ENCODE data around the gene DNAJB9.

The DNAJB9 gene

GRCh38 chr7:108598914-108599580 is 29.4 kb downstream of the DNAJB9 start:
- TF ChIP-seq EZH2phosphoT487 (conservative IDR thresholded peaks at IDR 0.05; ENCODE audit: low read length) = no peak
- TF ChIP-seq, protein P1, sequence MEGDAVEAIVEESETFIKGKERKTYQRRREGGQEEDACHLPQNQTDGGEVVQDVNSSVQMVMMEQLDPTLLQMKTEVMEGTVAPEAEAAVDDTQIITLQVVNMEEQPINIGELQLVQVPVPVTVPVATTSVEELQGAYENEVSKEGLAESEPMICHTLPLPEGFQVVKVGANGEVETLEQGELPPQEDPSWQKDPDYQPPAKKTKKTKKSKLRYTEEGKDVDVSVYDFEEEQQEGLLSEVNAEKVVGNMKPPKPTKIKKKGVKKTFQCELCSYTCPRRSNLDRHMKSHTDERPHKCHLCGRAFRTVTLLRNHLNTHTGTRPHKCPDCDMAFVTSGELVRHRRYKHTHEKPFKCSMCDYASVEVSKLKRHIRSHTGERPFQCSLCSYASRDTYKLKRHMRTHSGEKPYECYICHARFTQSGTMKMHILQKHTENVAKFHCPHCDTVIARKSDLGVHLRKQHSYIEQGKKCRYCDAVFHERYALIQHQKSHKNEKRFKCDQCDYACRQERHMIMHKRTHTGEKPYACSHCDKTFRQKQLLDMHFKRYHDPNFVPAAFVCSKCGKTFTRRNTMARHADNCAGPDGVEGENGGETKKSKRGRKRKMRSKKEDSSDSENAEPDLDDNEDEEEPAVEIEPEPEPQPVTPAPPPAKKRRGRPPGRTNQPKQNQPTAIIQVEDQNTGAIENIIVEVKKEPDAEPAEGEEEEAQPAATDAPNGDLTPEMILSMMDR (IDR thresholded peaks at IDR 0.05; ENCODE audit: insufficient read depth, low read length, poor library complexity, severe bottlenecking) = no peak
- no peaks in the 10 kb centered on the region for H3F3A ChIP-seq (ENCODE audit: insufficient read depth)
- no peaks in the 10 kb centered on the region for H3K79me2 ChIP-seq (ENCODE audit: insufficient read depth, low read length)
- no peak overlapping the region for H3K9ac ChIP-seq (ENCODE audit: low read length)
- H3K9me2 ChIP-seq (replicated peaks; ENCODE audit: insufficient read depth, low read length) = no peaks in the 10 kb centered on the region
- no peak overlapping the region for H3K27ac ChIP-seq (ENCODE audit: low read depth, low read length)
- H2AFZ ChIP-seq (ENCODE audit: low read depth, low read length, severe bottlenecking) = no peak overlapping the region
- no peaks in the 10 kb centered on the region for H3K9me3 ChIP-seq (ENCODE audit: insufficient read depth, low read length)
- no peaks in the 10 kb centered on the region for H4K20me1 ChIP-seq (ENCODE audit: low read depth, low read length)
- H3K4me2 ChIP-seq (ENCODE audit: low read depth, low read length, poor library complexity, severe bottlenecking) = no peak overlapping the region
- H3K27me3 ChIP-seq (ENCODE audit: low read length) = no peaks in the 10 kb centered on the region
- H3K36me3 ChIP-seq (ENCODE audit: low read length) = no peaks in the 10 kb centered on the region
- no peak overlapping the region for H3K4me3 ChIP-seq (ENCODE audit: insufficient read depth, low read length, poor library complexity, severe bottlenecking)

DNA sequence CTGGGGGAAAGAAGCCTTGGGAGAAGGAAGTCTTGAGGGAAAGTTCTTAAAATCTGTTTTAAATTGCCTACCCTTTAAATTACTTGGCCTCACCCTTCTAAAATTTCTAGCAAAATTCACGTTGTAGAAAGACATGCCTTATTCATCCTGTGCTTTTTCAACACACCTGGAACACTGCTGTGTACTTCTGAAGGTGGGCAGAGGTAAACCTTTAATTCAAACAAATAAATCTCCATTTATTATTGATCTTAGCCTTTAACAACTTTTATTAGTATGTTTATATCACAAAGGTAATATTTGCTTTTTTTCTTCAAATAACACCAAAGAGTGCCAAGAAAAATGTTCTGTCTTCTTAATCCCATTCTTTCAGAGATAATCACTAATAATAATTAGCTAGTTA is 30.7 kb downstream of the DNAJB9 start:
- Histone ChIP-seq H3K9ac (ENCODE audit: low read length) (no peak overlapping the region), H3K9me2 (replicated peaks; ENCODE audit: insufficient read depth, low read length) (no peaks in the 10 kb centered on the region), H3K36me3 (ENCODE audit: low read length) (no peaks in the 10 kb centered on the region), H3K27ac (ENCODE audit: low read depth, low read length) (no peak overlapping the region), H2AFZ (ENCODE audit: low read depth, low read length, severe bottlenecking) (no peak overlapping the region), H3K4me3 (ENCODE audit: insufficient read depth, low read length, poor library complexity, severe bottlenecking) (no peak overlapping the region), H3K27me3 (ENCODE audit: low read length) (no peaks in the 10 kb centered on the region), H3K79me2 (ENCODE audit: insufficient read depth, low read length) (no peaks in the 10 kb centered on the region), H3K4me2 (ENCODE audit: low read depth, low read length, poor library complexity, severe bottlenecking) (no peak overlapping the region), H3F3A (ENCODE audit: insufficient read depth) (no peaks in the 10 kb centered on the region), H4K20me1 (ENCODE audit: low read depth, low read length) (no peaks in the 10 kb centered on the region), H3K9me3 (ENCODE audit: insufficient read depth, low read length) (no peaks in the 10 kb centered on the region)
- TF ChIP-seq EZH2phosphoT487 (conservative IDR thresholded peaks at IDR 0.05; ENCODE audit: low read length) = no peak
- TF ChIP-seq, protein P1 (IDR thresholded peaks at IDR 0.05; ENCODE audit: insufficient read depth, low read length, poor library complexity, severe bottlenecking) = no peak

DNA sequence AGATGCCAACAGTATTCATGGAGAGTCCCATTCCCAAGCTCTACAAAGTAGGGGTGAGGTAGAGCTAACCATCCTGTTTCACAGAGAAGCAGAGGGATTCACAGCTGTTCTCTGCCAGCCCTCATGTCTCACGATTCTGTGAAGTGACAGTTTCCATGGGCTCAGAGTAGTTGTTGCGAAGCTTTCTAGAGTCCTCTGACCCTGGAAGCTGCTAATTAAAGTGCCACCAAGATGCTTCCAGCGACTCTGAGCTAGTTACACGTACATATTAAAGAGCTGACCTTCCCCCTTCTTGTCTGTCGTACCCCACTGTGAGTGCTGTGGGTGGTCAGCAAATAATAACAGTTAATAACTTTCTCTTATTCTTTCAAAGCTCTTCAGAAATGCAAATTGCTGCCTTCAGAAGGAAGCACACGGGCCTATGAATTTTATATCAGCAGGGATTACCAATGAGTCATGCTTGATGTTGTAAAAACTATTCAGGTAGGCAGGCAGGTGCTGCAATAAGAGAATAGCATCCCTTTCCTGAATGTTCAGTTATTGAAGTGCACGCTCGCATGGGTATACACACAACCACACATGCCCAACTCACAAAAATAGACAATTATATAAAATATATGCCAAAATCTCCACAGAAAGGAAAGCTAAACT is 34.1 kb downstream of the DNAJB9 start:
- Histone ChIP-seq H3K36me3 (ENCODE audit: low read length) (no peaks in the 10 kb centered on the region), H3K9me2 (replicated peaks; ENCODE audit: insufficient read depth, low read length) (no peaks in the 10 kb centered on the region), H3K79me2 (ENCODE audit: insufficient read depth, low read length) (no peaks in the 10 kb centered on the region), H3K9me3 (ENCODE audit: insufficient read depth, low read length) (no peaks in the 10 kb centered on the region), H3K9ac (ENCODE audit: low read length) (no peak overlapping the region), H2AFZ (ENCODE audit: low read depth, low read length, severe bottlenecking) (no peak overlapping the region), H3K27ac (ENCODE audit: low read depth, low read length) (no peak overlapping the region), H3K27me3 (ENCODE audit: low read length) (no peaks in the 10 kb centered on the region), H3K4me3 (ENCODE audit: insufficient read depth, low read length, poor library complexity, severe bottlenecking) (no peak overlapping the region), H4K20me1 (ENCODE audit: low read depth, low read length) (no peaks in the 10 kb centered on the region), H3K4me2 (ENCODE audit: low read depth, low read length, poor library complexity, severe bottlenecking) (no peak overlapping the region), H3F3A (ENCODE audit: insufficient read depth) (no peaks in the 10 kb centered on the region)
- no peak for TF ChIP-seq EZH2phosphoT487 (conservative IDR thresholded peaks at IDR 0.05; ENCODE audit: low read length)
- TF ChIP-seq, protein P1 (IDR thresholded peaks at IDR 0.05; ENCODE audit: insufficient read depth, low read length, poor library complexity, severe bottlenecking) = no peak

Measured in SU-DHL-6 (cell line).